Stimulated activated memory B cell treated with anti-CD40 and anti-IgM and Interleukin-4, amounts not matched to agents 10 μg/mL and 1 μg/mL and 100 μg/mL, for 72 hours (primary cell): ENCODE data around the gene TUBB4A.
"Not testable (repeated sequence)": the region's sequence is repeated elsewhere in the genome, so short reads cannot be mapped to it uniquely, and the experiment has no call there.

ENCODE experiments used
- ATAC-seq: fragments of 150-1000 bp; cut with Tn5 transposase; 2 replicates; pipeline ENCODE4 v1.10.0; 2021
- H3K27ac Mint-ChIP-seq: one replicate; pipeline ENCODE4 v1.8.0; 2022; ENCODE audit warnings: mild to moderate bottlenecking, mixed read lengths
- H3K27me3 Mint-ChIP-seq: one replicate; pipeline ENCODE4 v1.8.0; 2022; ENCODE audit warnings: mixed read lengths
- H3K36me3 Mint-ChIP-seq: one replicate; pipeline ENCODE4 v1.8.0; 2022; ENCODE audit warnings: mixed read lengths
- H3K4me1 Mint-ChIP-seq: one replicate; pipeline ENCODE4 v1.8.0; 2022; ENCODE audit warnings: mixed read lengths
- H3K4me3 Mint-ChIP-seq: one replicate; pipeline ENCODE4 v1.8.0; 2022; ENCODE audit warnings: mild to moderate bottlenecking, moderate library complexity, mixed read lengths
- H3K9me3 Mint-ChIP-seq: one replicate; pipeline ENCODE4 v1.8.0; 2022; ENCODE audit warnings: mixed read lengths

TUBB4A gene

DNA sequence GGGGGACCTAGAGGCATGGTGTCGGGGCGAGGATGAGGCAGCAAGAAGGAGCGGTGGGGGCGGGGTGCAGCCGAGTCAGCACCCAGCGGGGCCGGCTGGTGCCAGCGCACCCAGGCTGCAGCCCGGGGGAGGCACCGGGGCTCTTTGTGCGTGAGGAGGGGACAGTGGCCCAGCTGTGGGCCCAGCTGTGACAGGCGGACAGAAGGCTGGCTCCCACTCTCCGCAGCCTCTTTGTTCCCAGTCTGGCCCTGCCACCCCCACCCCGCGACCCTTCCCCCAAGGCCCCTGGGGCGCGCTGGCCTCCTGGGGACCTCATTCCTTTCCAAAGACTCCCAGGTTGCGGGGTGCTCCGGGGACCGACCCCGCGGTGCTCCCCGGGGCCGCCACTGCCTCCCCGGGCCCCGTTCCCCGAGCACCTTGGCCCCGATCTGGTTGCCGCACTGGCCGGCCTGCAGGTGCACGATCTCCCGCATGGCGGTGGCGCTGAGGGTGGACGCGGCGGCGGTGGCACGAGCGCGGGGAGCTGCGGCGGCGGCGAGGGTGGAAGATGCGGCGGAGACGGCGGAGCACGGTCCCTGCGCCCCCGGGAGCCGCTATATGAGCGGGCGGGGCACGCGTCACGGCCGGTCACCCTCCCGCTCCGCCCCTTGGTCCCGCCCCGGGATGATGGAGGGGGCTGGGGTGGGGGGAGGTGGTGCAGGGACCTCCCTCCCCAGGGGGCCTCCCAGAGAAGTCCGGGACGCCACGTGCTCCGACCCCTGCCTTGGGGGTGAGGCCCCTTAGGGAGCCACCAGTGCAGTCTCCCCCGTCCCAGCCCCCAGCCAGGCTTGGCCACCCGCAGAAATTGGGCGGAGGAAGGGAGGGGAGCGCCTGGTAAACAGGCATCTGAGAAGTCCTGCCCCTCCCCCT lies at the start of gene TUBB4A:
TSS of gene TUBB4A (minus strand) at position 570 of the 909 bp plus-strand sequence. CDS start at position 473, 97 bp downstream.
- peak; percentile 89 for ATAC-seq
- Mint-ChIP-seq H3K4me3 (peak within 1 kb of the TSS; percentile 86), H3K27me3 (no peaks in the 10 kb centered on the region), H3K9me3 (no peaks in the 10 kb centered on the region), H3K4me1 (peaks cover 18% of the 10 kb centered on the region), H3K27ac (peak within 1 kb of the TSS; percentile 70), H3K36me3 (no peaks in the 10 kb centered on the region)

DNA sequence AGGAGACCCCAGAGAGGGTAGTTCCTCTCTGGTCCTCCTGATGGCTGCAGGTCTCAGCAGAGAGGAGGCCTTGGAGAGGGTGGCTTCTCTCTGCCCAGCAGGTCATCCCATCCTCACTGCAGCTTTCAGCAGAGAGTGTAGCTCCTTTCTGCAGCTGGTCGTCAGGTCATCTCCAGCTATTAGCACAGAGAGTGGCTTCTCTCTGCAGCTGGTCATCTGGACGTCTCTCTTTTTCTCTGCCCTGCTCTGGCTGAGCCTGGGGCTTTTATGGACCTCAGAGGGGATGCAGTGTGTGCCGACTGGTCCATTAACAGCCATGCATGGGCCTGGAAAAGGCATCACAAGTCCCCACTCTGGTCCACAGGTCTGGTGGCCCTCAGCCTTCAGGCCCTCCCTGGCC lies 49.0 kb upstream of the TUBB4A start:
- Mint-ChIP-seq H3K27me3 (no peaks in the 10 kb centered on the region), H3K9me3 (peaks cover 4% of the 10 kb centered on the region), H3K4me1 (peaks cover 17% of the 10 kb centered on the region), H3K36me3 (peaks cover 6% of the 10 kb centered on the region), H3K4me3 (no peak overlapping the region), H3K27ac (no peak overlapping the region)
- no peak for ATAC-seq

DNA sequence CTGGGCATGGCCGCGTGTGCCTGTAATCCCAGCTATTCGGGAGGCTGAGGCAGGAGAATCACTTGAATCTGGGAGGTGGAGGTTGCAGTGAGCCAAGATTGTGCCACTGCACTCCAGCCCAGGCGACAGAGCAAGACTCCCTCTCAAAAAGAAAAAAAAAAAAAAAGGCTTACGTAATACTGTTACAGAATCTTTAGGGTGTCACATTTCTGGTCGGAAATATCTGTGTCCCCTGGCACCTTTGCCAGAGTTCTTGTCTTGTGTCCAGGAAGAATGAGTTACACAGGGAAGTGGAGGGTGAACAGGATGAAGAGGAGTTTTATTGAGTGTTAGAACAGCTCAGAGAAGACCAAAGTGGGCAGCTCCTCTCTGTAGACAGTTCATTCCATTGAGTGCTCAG lies 48.6 kb upstream of the TUBB4A start:
- H3K36me3 Mint-ChIP-seq, H3K27me3 Mint-ChIP-seq, ATAC-seq, H3K27ac Mint-ChIP-seq, H3K9me3 Mint-ChIP-seq, H3K4me3 Mint-ChIP-seq: not testable (repeated sequence)
- peaks cover 17% of the 10 kb centered on the region for H3K4me1 Mint-ChIP-seq

DNA sequence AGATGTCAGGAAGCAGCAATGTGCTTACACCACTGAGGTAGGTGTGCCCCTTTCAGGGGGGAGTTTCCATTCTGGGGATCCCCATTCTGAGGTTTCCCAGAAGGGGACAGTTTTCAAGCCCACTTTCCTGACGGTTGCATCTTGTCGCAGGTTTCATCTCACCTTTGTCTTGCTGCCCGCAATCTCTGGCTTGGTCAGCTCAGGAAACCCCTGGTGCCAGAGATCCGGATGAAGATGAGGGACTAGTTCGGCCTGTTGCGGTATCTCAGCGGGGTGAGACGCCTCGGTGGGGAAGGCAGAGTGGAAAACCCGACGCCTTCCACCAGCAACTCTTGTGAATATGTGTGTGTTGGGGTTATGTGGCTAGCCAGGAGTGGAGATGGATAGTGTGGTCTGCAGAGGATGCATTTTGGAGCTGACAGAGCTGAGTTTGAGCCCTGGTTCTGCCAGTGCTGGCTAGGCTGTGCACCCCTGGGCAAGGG lies 41.8 kb upstream of the TUBB4A start:
- Mint-ChIP-seq H3K27me3 (no peaks in the 10 kb centered on the region), H3K27ac (no peak overlapping the region), H3K9me3 (peaks cover 4% of the 10 kb centered on the region), H3K4me3 (no peak overlapping the region), H3K4me1 (peaks cover 12% of the 10 kb centered on the region), H3K36me3 (peaks cover 6% of the 10 kb centered on the region)
- ATAC-seq = peak; percentile 55

DNA sequence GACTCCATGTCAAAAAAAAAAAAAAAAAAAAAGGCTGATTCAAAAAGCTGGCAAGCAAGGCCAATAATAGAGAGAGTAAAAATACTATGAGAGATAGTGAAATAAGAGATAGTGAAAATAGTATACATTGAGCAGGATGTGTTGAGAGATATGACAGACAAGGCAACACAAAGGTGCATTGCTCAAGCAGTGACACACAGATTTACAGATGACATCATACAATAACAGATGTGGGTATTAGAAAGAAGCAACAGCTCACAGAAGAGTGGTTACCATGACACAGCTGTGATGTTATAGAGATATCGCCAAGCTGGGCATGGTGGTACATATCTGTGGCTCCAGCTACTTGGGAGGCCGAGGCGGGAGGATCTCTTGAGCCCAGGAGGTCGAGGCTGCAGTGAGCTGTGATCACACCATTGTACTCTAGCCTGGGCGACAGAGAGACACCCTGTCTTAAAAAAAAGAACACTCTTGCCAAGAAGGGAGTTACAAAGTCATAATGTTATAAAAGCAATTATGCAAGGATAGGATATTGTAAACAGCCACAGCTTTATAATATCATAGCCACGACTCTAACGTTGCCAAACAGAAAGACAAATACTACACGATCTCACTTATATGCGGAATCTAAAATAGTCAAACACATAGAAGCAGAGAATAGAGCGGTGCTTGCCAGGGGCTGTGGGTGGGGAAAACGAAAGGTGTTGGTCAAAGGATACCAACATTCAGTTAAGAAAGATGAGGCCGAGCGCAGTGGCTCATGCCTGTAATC lies 39.0 kb upstream of the TUBB4A start:
- Mint-ChIP-seq H3K27ac (no peak overlapping the region), H3K4me3 (no peak overlapping the region), H3K9me3 (no peaks in the 10 kb centered on the region), H3K36me3 (peaks cover 2% of the 10 kb centered on the region), H3K27me3 (no peaks in the 10 kb centered on the region), H3K4me1 (peaks cover 18% of the 10 kb centered on the region)
- no peak for ATAC-seq

DNA sequence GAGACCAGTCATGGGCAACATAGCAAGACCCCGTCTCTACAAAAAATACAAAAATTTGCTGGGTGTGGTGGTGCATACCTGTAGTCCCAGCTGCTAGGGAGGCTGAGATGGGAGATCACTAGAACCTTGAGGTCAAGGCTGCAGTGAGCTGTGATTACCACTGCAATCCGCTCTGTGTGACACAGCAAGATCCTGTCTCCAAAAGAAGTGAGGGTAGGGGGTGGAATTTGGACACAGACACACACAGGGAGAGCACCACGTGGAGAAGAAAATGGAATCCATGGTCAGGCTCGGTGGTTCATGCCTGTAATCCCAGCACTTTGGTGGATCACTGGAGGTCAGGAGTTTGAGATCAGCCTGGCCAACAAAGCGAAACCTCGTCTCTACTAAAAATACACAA lies 37.4 kb upstream of the TUBB4A start:
- Mint-ChIP-seq H3K27ac (no peak overlapping the region), H3K27me3 (no peaks in the 10 kb centered on the region), H3K4me3 (no peak overlapping the region), H3K36me3 (peaks cover 18% of the 10 kb centered on the region), H3K4me1 (peaks cover 25% of the 10 kb centered on the region), H3K9me3 (peaks cover 3% of the 10 kb centered on the region)
- no peak for ATAC-seq

DNA sequence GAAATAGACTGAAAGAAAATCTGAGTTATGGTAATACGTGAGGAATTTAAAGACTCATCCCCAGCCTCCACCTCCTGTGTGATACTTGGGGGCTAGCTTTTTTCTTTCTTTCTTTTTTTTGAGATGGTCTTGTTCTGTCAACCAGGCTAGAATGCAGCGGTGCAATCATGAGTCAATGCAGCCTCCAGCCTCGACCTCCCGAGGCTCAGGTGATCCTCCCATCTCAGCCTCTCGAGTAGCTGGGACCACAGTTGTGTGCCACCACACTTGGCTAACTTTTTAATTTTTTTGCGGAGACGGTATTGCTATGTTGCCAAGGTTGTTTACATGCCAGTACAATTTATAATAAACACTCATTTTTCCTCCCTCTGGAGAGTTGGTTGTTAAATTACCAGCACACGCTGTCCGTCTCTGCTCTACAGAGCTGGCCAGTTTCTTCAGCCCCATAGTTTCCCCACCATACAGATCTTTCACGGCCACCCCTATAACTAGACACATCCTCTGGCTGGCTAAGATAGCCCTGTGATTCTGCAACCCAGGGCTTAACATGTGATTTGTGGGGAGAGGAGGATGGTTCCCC lies 33.5 kb upstream of the TUBB4A start:
- Mint-ChIP-seq H3K4me3 (peak overlapping the region; percentile 25), H3K4me1 (peaks cover 49% of the 10 kb centered on the region), H3K27me3 (no peaks in the 10 kb centered on the region), H3K9me3 (peaks cover 3% of the 10 kb centered on the region), H3K36me3 (peaks cover 34% of the 10 kb centered on the region), H3K27ac (peak overlapping the region; percentile 88)
- no peak for ATAC-seq

DNA sequence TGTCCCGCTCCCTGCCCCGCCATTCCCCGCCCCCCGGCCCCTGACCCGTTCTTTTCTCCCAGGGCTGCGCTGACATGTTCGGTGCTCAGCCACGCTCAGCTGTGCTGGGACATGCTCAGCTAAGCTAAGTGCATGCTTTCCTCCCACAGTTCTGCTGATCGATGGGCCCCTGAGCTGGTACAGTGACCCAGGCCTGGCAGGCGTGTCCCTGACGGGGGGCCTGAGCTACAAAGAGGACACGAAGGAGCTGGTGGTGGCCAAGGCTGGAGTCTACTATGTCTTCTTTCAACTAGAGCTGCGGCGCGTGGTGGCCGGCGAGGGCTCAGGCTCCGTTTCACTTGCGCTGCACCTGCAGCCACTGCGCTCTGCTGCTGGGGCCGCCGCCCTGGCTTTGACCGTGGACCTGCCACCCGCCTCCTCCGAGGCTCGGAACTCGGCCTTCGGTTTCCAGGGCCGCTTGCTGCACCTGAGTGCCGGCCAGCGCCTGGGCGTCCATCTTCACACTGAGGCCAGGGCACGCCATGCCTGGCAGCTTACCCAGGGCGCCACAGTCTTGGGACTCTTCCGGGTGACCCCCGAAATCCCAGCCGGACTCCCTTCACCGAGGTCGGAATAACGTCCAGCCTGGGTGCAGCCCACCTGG lies 32.5 kb upstream of the TUBB4A start:
- peaks cover 59% of the 10 kb centered on the region for H3K4me1 Mint-ChIP-seq
- no peak for ATAC-seq
- H3K4me3 Mint-ChIP-seq = no peak overlapping the region
- peaks cover 3% of the 10 kb centered on the region for H3K9me3 Mint-ChIP-seq
- peak overlapping the region; percentile 88 for H3K27ac Mint-ChIP-seq
- no peaks in the 10 kb centered on the region for H3K27me3 Mint-ChIP-seq
- H3K36me3 Mint-ChIP-seq = peaks cover 34% of the 10 kb centered on the region

DNA sequence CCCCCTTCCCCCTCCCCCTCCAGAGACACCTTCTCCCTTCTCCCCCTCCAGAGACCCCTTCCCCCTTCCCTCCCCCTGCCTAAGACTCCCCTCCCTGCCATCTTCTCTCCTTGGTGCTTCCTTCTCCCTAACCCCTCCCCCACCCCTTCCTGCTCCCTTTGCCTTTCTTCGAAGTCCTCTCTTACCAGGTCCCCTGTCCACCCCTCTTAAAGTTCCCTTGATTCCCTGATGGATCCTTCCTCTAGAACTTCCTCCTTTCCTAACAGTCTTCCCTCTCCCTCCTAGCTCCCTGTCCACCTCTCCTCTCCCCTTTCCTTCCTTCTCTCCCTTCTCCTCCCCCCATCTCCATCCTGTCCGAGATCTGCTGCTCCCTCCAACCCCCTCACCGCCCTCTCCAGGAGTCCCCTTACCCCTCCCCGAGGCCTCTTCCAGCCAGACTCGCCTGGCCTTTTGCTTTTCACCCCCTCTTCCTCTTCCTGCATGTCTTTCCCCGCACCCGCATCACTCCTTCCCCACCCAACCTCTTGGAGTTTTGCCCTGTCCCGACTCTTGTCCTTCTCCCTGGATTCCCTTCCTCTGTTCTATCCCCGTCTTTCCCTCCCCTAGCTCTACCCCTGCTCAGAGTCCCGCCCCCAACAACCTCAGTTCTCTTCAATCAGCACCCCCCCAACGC lies 31.8 kb upstream of the TUBB4A start:
- no peak for ATAC-seq
- peak overlapping the region; percentile 42 for H3K4me3 Mint-ChIP-seq
- peaks cover 34% of the 10 kb centered on the region for H3K36me3 Mint-ChIP-seq
- H3K27ac Mint-ChIP-seq = peak overlapping the region; percentile 88
- H3K9me3 Mint-ChIP-seq = peaks cover 3% of the 10 kb centered on the region
- no peaks in the 10 kb centered on the region for H3K27me3 Mint-ChIP-seq
- peaks cover 66% of the 10 kb centered on the region for H3K4me1 Mint-ChIP-seq

DNA sequence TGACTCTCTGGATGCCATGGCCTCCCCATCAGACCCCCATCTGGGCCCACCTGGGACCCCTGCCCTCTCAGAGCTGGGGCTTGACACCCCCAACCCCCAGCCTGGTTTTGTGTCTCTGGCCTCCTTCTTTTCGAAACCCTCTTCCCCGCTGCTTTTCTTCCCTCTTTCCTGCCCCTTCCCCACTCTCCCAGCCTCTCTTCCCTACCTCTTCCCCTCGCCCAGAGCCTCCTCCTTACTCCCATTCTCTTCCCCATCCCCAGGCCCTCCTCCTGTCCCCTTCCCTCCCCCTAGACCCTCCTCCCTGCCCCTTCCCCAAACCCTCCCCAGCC lies 30.9 kb upstream of the TUBB4A start:
- H3K27ac Mint-ChIP-seq = peak overlapping the region; percentile 88

DNA sequence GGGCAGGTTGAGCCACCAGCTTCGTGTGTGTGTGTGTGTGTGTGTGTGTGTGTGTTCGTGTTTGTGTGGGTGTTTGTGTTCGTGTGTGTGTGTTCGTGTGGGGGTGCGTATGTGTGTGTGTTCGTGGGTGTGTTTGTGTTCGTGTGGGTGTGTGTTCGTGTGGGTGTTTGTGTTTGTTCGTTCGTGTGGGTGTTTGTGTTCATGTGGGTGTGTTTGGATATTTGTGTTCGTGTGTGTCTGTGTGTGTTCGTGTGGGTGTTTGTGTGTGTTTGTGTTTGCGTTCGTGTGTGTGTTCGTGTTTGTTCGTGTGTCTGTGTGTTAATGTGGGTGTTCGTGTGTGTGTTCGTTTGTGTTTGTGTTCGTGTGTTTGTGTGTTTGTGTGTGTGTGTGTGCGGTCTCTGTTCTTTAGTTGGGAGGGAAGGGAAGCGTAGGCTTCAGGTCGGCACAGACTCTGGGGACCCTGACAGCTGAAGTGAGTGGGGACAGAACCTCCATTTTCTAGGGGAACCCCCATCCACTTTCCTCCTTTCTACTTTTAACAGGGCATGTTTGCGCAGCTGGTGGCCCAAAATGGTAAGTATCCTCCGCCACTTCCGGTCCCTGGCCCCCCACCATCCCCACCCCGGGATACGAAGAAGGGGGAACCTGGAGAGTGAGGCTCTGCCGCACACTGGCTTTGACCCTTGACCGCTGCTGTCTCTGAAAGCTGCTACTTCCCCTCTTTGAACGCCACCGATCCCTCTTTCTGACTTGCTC lies 30.3 kb upstream of the TUBB4A start:
- peaks cover 79% of the 10 kb centered on the region for H3K4me1 Mint-ChIP-seq

More for the DNA sequence above, 30.9 kb upstream of the TUBB4A start:
- Mint-ChIP-seq H3K27me3 (no peaks in the 10 kb centered on the region), H3K9me3 (peaks cover 3% of the 10 kb centered on the region), H3K4me1 (peaks cover 73% of the 10 kb centered on the region), H3K4me3 (peak overlapping the region; percentile 88), H3K36me3 (peaks cover 34% of the 10 kb centered on the region)
- no peak for ATAC-seq

DNA sequence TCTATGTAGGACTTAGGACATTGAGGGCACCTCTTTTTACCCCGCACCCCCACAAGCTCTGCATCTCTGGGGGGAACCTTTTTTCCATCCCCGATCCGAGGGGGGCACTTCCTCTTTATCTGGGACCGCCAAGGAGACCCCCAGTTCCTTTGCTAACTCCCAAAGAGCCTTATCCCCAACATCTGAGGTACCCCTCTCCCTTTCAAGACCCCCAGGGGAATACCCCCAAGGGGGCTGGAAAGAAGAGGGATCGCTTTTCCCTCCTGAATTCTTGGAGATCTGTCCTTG lies 29.8 kb upstream of the TUBB4A start:
- Mint-ChIP-seq H3K36me3 (peaks cover 34% of the 10 kb centered on the region), H3K4me3 (peak overlapping the region; percentile 88), H3K9me3 (peaks cover 3% of the 10 kb centered on the region), H3K27ac (peak overlapping the region; percentile 88), H3K27me3 (no peaks in the 10 kb centered on the region), H3K4me1 (peaks cover 76% of the 10 kb centered on the region)
- no peak for ATAC-seq

More for the DNA sequence above, 30.3 kb upstream of the TUBB4A start:
- Mint-ChIP-seq H3K36me3 (peaks cover 34% of the 10 kb centered on the region), H3K4me3 (peak overlapping the region; percentile 88), H3K27ac (peak overlapping the region; percentile 88), H3K27me3 (no peaks in the 10 kb centered on the region), H3K9me3 (peaks cover 3% of the 10 kb centered on the region)
- ATAC-seq = peak; percentile 42

DNA sequence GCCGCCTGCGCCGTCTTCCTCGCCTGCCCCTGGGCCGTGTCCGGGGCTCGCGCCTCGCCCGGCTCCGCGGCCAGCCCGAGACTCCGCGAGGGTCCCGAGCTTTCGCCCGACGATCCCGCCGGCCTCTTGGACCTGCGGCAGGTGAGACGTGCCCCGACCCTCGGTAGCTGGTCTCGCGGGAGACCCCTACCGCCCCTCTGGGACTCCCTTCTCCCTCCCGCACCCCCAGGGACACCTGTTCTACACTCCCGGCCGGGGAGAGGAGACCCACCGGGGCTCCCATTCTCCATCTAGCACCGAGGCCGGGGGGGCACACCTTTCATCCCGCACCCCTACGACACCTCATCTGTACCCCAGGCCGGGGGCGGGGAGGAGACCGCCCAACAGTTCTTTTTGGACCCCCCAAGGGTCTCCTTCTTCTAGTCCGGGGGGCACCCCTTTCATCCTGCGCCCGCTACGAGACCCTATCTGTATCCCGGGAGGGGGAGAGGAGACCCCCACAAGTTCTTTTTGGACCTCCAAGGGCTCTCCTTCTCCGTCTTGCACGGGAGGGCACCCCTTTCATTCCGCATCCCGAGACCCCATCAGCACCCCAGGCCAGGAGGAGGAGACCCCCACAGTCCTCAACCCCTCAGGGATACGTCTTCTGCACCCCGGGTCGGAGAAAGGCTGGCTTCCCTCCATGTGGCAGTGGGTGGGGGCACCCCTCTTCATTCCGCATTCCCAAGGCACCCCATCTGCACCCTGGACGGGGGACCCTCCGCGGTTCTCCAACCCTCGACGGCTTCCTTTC lies 29.2 kb upstream of the TUBB4A start:
- Mint-ChIP-seq H3K27ac (peak overlapping the region; percentile 88), H3K4me3 (peak overlapping the region; percentile 88), H3K36me3 (peaks cover 34% of the 10 kb centered on the region), H3K9me3 (peaks cover 3% of the 10 kb centered on the region), H3K27me3 (no peaks in the 10 kb centered on the region), H3K4me1 (peaks cover 71% of the 10 kb centered on the region)
- ATAC-seq = no peak
